Retina (tissue), 1 donor: Measurements from ENCODE around the gene CCDC137.
A peak's percentile ranks its signal among the peaks of the same experiment; 100 is the strongest.

Experiments
- DNase-seq: peaks from one replicate; pipeline ENCODE4 v3.0.0-alpha.2; 2016

CCDC137 gene

DNA sequence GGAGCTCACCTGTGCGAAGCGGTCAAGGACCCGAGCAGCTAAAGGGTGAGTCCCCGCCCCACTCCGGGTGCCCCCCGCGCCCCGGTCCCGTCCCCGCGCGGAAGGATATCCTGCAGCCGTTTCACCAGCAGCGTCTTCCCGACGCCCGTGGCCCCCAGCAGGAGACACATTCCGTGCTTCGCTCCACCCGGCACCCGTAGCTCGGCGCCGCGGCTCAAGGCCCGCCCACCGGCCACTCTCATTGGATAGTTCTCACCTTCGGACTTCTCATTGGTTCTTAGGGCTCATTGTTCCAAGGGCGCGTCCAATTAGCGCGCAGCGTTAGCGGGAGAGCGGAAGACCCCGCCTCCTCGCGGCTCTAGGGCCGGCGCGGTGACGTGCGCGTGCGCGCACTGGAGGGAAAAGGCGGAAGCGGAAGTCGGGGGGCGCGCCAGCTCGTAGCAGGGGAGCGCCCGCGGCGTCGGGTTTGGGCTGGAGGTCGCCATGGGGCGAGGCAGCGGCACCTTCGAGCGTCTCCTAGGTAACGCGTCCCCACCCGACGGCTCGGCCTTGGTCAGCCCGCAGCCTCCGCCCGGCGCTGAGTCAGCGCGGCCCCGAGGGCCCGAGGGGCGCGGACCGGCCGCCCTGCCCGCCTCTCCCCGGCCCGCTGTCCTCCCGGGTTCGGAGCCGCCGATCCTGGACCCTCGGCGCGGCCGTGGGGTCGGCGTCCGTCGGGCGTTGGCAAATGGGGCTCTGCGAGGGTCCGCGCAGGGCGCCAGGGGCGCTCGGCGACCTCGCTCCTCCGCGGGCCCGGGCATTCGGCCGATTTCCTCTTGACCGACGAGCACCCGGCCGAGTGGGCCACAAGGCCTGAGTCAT lies 17.3 kb downstream of the CCDC137 start, which contains the start of the genes ARL16 and HGS:
ARL16 (minus strand) TSS at position 214 of the 858 bp plus-strand sequence; CDS start at position 170, 44 bp downstream.
HGS (plus strand) TSS at position 428 of the 858 bp plus-strand sequence; CDS start at position 484, 56 bp downstream.
- DNase-seq: peak; percentile 100

DNA sequence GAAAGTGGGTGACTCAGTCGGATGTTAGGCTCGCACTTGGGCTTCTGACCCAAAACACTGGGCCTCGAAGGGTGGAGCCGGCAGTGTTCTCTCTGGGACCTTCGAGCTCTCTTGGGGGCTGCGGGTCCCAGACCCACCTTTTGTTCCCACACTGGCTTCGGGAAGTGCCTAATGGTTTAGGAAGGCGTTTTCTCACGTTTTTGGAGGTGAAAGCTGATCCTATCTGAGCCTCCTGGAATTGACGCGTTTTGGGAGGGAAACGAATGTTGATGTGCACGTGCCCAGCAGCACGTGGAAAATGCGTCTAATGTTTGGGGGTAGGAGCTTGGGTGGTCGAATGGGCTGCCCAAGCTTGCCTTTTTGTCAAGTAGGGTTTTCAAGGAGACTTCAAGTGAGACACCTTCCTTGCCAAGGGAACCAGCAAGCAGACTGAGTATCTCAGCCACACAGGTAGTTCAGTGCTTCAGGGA lies 17.9 kb downstream of the CCDC137 start:
- DNase-seq: no peak

DNA sequence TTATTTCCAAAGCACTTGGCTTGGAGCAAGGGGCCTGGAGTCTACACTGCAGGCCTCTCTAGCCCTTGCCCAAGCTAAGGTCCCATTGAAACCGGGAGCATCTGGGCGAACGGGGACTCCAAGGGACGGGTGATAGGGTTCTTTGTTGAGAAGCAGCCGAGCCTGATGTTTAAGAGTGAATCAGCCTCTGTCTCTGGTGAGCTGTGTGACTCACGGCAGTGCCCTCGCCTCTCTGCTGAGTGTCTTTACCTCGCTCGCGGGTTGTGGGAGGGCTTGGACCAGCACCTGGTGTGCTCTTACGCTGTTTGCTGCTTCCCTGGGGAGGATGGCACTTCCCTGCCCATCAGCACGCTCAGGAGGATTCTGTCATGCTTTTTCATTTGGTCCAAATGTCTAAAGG lies 18.6 kb downstream of the CCDC137 start:
- no peak for DNase-seq

- no peak for DNase-seq
Measured at GRCh38 chr17:81686614-81687013, 20.1 kb downstream of the CCDC137 start.

GRCh38 chr17:81687770-81688541 lies 21.4 kb downstream of the CCDC137 start:
- DNase-seq: no peak

DNA sequence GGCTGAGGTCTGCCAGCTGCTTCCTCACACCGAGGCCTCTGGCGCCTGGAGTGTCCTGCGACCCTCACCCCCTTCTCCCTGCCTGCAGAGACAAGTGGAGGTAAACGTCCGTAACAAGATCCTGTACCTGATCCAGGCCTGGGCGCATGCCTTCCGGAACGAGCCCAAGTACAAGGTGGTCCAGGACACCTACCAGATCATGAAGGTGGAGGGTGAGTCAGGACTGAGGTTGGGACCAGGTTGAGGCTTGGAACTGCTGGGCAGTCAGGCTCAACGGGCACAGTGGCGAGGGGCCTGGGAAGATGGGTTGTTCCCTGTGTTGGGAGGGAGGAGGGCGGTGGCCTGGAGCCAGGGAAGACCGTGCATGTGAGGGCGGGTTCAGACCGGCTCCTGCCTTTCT lies 22.1 kb downstream of the CCDC137 start:
- DNase-seq: no peak

GRCh38 chr17:81690066-81690465 lies 23.5 kb downstream of the CCDC137 start:
- no peak for DNase-seq

DNA sequence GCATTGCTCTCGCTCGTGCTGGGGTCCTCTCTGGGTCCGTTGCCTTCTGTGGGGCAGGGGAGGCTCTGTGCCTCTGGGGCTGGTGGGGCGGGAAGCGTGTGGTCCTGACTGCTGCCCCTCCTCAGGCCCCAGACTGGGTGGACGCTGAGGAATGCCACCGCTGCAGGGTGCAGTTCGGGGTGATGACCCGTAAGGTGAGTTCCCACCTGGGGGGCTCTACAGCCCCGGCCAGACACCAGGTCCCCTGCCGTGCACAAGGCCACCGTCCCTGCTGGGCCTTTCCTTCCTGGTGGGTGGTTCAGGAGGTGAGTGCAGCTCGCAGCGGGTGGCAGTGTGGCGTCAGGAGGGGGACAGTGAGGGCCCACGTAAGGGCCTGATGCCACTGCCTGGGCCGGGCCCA lies 24.0 kb downstream of the CCDC137 start:
- no peak for DNase-seq

DNA sequence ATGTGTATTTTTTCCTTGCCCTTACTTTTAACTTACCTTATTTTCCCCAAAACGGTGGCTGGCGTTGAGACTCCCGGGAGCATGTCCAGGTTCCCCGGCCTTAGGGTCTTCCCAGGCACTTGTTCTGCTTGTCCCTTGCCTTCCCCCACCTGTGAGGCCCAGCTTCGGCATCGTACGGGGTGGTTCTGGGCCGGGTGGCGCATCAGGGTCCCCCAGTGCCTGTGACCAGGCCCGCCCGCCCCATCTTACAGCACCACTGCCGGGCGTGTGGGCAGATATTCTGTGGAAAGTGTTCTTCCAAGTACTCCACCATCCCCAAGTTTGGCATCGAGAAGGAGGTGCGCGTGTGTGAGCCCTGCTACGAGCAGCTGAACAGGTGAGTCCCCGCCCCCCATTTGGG lies 24.7 kb downstream of the CCDC137 start:
- no peak for DNase-seq

- no peak for DNase-seq
Measured at GRCh38 chr17:81691608-81692007, 25.1 kb downstream of the CCDC137 start.

DNA sequence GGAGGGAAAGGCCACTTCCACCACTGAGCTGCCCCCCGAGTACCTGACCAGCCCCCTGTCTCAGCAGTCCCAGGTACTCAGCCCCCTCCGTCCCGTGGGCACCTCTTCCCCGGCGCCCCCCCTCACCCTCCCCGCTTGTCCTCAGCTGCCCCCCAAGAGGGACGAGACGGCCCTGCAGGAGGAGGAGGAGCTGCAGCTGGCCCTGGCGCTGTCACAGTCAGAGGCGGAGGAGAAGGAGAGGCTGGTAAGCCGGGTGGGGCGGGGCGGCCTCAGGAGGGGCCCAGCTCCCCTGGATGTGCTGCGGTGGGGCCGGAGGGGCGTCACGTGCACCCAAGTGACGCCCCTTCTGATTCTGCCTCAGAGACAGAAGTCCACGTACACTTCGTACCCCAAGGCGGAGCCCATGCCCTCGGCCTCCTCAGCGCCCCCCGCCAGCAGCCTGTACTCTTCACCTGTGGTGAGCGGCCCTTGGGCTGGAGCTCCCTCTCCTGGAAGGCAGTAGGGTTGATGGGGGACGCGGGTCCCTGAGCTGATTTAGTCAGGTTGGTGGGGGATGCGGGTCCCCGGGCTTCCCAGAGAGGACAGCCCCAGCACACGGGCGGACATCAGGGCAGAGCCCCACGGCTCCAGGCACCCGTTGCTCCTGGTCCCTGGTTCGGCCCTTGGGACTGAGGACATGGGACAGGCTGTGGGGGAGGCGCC lies 27.1 kb downstream of the CCDC137 start:
- DNase-seq: no peak

DNA sequence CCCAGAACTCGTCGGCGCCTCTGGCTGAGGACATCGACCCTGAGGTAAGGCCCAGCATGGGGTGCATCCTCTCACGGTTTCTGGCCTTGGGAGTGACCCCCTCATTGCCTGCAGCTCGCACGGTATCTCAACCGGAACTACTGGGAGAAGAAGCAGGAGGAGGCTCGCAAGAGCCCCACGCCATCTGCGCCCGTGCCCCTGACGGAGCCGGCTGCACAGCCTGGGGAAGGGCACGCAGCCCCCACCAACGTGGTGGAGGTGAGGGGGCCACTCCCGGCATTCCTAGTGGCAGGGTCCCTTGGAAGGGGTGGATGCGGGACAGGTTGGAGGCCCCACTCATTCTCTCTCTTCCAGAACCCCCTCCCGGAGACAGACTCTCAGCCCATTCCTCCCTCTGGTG lies 28.3 kb downstream of the CCDC137 start:
- DNase-seq: no peak

DNA sequence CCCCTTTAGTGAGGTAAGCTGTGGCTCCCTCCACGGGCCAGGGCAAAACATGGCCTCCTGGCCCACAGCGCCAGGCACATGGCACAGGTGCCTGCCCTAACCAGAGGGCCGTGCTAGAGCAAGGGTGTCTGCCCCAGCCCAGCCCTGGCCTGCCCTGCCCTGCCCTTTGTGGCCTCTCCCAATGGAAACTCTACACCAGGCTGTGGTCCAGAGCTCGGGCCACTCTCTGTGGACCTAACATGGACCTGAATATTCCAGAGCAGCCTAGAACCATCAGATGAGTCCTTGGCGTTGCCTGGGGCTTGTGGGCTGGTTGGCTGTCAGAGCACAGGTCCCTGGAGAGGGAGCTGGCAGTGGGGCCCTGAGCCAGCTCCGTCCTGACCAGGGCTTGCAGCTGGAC lies 28.7 kb downstream of the CCDC137 start:
- DNase-seq: no peak

GRCh38 chr17:81695801-81696200 lies 29.3 kb downstream of the CCDC137 start:
- no peak for DNase-seq

DNA sequence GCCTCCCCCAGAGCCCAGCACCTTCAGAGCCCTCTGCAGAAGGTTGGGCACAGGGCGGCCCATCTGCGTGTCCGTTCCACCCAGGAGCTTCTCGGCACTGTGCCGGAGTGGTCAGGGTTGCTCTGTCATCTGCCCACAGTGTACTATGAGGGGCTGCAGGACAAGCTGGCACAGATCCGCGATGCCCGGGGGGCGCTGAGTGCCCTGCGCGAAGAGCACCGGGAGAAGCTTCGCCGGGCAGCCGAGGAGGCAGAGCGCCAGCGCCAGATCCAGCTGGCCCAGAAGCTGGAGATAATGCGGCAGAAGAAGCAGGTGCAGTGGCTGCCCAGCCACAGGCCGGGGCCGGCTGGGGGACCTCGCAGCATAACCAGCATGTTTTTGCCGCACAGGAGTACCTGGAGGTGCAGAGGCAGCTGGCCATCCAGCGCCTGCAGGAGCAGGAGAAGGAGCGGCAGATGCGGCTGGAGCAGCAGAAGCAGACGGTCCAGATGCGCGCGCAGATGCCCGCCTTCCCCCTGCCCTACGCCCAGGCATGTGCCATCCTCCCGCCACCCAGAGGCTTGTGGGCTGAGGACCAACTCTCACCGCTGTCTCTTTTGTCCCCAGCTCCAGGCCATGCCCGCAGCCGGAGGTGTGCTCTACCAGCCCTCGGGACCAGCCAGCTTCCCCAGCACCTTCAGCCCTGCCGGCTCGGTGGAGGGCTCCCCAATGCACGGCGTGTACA lies 29.8 kb downstream of the CCDC137 start:
- no peak for DNase-seq

GRCh38 chr17:81697261-81698044 lies 30.9 kb downstream of the CCDC137 start:
- no peak for DNase-seq

- no peak for DNase-seq
Measured at GRCh38 chr17:81700353-81701287, 34.1 kb downstream of the CCDC137 start.

DNA sequence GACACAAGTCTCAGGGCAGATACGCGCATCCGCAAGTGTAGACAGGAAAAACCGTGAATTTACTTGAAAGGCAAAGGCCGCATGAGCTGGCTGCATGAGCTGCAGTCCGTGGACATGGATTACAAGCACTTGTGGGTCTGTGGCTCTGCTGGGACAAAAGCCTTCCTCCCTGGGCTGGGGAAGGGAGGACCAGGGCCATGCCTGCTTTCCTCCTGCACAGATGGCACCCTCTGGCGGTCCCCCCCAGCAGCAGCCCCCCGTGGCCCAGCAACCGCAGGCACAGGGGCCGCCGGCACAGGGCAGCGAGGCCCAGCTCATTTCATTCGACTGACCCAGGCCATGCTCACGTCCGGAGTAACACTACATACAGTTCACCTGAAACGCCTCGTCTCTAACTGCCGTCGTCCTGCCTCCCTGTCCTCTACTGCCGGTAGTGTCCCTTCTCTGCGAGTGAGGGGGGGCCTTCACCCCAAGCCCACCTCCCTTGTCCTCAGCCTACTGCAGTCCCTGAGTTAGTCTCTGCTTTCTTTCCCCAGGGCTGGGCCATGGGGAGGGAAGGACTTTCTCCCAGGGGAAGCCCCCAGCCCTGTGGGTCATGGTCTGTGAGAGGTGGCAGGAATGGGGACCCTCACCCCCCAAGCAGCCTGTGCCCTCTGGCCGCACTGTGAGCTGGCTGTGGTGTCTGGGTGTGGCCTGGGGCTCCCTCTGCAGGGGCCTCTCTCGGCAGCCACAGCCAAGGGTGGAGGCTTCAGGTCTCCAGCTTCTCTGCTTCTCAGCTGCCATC lies 34.9 kb downstream of the CCDC137 start:
- no peak for DNase-seq

GRCh38 chr17:81702934-81703746 lies 36.6 kb downstream of the CCDC137 start, which contains the start of gene MRPL12:
Gene MRPL12, plus strand, starts transcription at chr17:81703367. Its CDS starts 135 bp downstream, at chr17:81703502.
- peak; percentile 95 for DNase-seq
